K562 (cell line): ENCODE data around the gene MRI1. TPM values are rescaled to one million over a fixed set of nuclear protein-coding genes. Genes with fewer than 3 reads are reported as not detected.

Experiments
- ARID3A ChIP-seq: IDR thresholded peaks from 2 replicates; pipeline ENCODE4 v1.6.1; 2012; ENCODE audit warnings: low read depth, low read length, improper control_type of control experiment, borderline replicate concordance
- BMI1 ChIP-seq: fragments of 150-350 bp; IDR thresholded peaks from 2 replicates; pipeline ENCODE4 v1.6.1; 2014; ENCODE audit warnings: low read length
- KDM2B ChIP-seq: fragments of 250-450 bp; sonication (Bioruptor Pico); IDR thresholded peaks from 2 replicates; pipeline ENCODE4 v1.8.0; 2021; ENCODE audit warnings: mild to moderate bottlenecking, moderate library complexity
- MAFK ChIP-seq: IDR thresholded peaks from 2 replicates; pipeline ENCODE4 v1.6.1; 2011; ENCODE audit warnings: low read length, improper control_type of control experiment
- NFYB ChIP-seq: IDR thresholded peaks from 2 replicates; pipeline ENCODE4 v1.6.1; 2011; ENCODE audit warnings: mild to moderate bottlenecking, moderate library complexity; ENCODE audit not compliant: insufficient read length; ENCODE audit errors: extremely low read depth
- RCOR1 ChIP-seq, 2 experiments: IDR thresholded peaks; 2 replicates each; pipeline ENCODE4 v1.6.1; 2012; ENCODE audit warnings: low read depth in 2 of 2, low read length in 2 of 2, borderline replicate concordance in 1 of 2, improper control_type of control experiment in 1 of 2
- SPI1 ChIP-seq: IDR thresholded peaks from 2 replicates; pipeline ENCODE4 v1.6.1; 2011; ENCODE audit warnings: low read depth, low read length, control low read depth, borderline replicate concordance
- SRSF3 ChIP-seq: fragments of 200-400 bp; formaldehyde crosslinking; IDR thresholded peaks from 2 replicates; pipeline ENCODE4 v1.6.1; 2016; ENCODE audit warnings: mild to moderate bottlenecking, low read length, moderate library complexity; ENCODE audit not compliant: insufficient read depth
- STAT5B ChIP-seq: fragments of 250-450 bp; sonication (Bioruptor Pico); IDR thresholded peaks from 2 replicates; pipeline ENCODE4 v1.8.0; 2021; ENCODE audit warnings: mild to moderate bottlenecking, inconsistent platforms
- TCFL5 ChIP-seq: fragments of 250-450 bp; sonication (Bioruptor Pico); conservative IDR thresholded peaks from 2 replicates; pipeline ENCODE4 v1.6.1; 2021; ENCODE audit warnings: mild to moderate bottlenecking, moderate library complexity, matching md5 sums
- ZBTB17 ChIP-seq: fragments of 450-650 bp; formaldehyde crosslinking; IDR thresholded peaks from 2 replicates; pipeline ENCODE4 v1.4.0; 2020; ENCODE audit warnings: mild to moderate bottlenecking
- ZNF23 ChIP-seq: fragments of 250-450 bp; sonication (Bioruptor Pico); IDR thresholded peaks from 2 replicates; pipeline ENCODE4 v1.4.0; 2020; ENCODE audit warnings: mild to moderate bottlenecking
- ZNF239 ChIP-seq: fragments of 250-450 bp; sonication (Bioruptor Pico); IDR thresholded peaks from 2 replicates; pipeline ENCODE4 v1.4.0; 2020; ENCODE audit warnings: mild to moderate bottlenecking
- ZNF644 ChIP-seq: fragments of 200-800 bp; sonication (Bioruptor generic); IDR thresholded peaks from 2 replicates; pipeline ENCODE4 v1.6.1; 2016; ENCODE audit warnings: low read depth, missing genetic modification characterization, missing compliant biosample characterization
- ZNF77 ChIP-seq: fragments of 250-450 bp; sonication (Bioruptor Pico); IDR thresholded peaks from 2 replicates; pipeline ENCODE4 v1.5.0; 2020
- polyA plus RNA-seq, 8 experiments: library from polyadenylated mRNA; depleted of rRNA in 4 of 8; stranded (reverse) in 5 of 8; unstranded in 3 of 8; fragments of >200 nt; fragmentation: Nextera tagmentation in 2 of 8; fragmentation: Illumina TruSeq in 1 of 8; extraction: Ambion mirVana in 2 of 8; extraction: Trizol in 1 of 8; gene quantifications; 2 replicates each; pipeline versions ENCODE4 v1.2.1 to v1.2.3, GENCODE V29; 2011 to 2014; ENCODE audit warnings: inconsistent platforms in 1 of 8, missing spikeins in 1 of 8
- total RNA-seq, 7 experiments: library from RNA; depleted of rRNA in 6 of 7; stranded (reverse); fragments of >200 nt in 6 of 7; fragmentation: Illumina TruSeq in 2 of 7; extraction: Trizol in 2 of 7; gene quantifications; 2 replicates each; pipeline versions ENCODE4 v1.2.1 to v1.2.3, GENCODE V29; 2011 to 2021; ENCODE audit warnings: low replicate concordance in 1 of 7
- TF ChIP-seq, protein P1 (sequence below): fragments of 250-450 bp; sonication (Bioruptor Pico); IDR thresholded peaks from 2 replicates; pipeline ENCODE4 v1.5.0; 2021
- TF ChIP-seq, protein P2 (sequence below), 2 experiments: IDR thresholded peaks; 2 replicates each; pipeline ENCODE4 v1.6.1; 2011; ENCODE audit warnings: borderline replicate concordance in 1 of 2, control low read depth in 1 of 2, low read depth in 1 of 2, low read length in 1 of 2, mild to moderate bottlenecking in 1 of 2, mixed read lengths in 1 of 2, moderate library complexity in 1 of 2; ENCODE audit not compliant: insufficient read depth in 1 of 2, insufficient read length in 1 of 2, poor library complexity in 1 of 2, severe bottlenecking in 1 of 2; ENCODE audit errors: extremely low read depth in 1 of 2
- TF ChIP-seq, protein P3 (sequence below): fragments of 450-650 bp; IDR thresholded peaks from 2 replicates; pipeline ENCODE4 v1.6.1; 2017; ENCODE audit warnings: antibody characterized with exemption, mild to moderate bottlenecking
- TF ChIP-seq, protein P4 (sequence below): sonication (generic); formaldehyde crosslinking; IDR thresholded peaks from 2 replicates; pipeline ENCODE4 v1.9.0; 2022; ENCODE audit warnings: mild to moderate bottlenecking, missing genetic modification reagents

The MRI1 gene
- total and polyA plus RNA-seq, 9 of the 15 experiments (the other 6 are each of a cell fraction or from before 2014, with no cell fraction given): 5.5 to 57.4 (median 28.2) TPM

GRCh38 chr19:13731147-13731964 lies 33.0 kb upstream of the MRI1 start (continued):
- TF ChIP-seq, protein P1, sequence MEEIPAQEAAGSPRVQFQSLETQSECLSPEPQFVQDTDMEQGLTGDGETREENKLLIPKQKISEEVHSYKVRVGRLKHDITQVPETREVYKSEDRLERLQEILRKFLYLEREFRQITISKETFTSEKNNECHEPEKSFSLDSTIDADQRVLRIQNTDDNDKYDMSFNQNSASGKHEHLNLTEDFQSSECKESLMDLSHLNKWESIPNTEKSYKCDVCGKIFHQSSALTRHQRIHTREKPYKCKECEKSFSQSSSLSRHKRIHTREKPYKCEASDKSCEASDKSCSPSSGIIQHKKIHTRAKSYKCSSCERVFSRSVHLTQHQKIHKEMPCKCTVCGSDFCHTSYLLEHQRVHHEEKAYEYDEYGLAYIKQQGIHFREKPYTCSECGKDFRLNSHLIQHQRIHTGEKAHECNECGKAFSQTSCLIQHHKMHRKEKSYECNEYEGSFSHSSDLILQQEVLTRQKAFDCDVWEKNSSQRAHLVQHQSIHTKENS (CRISPR knock-in tag): no peak
- TF ChIP-seq RCOR1 (IDR thresholded peaks at IDR 0.05; ENCODE audit: borderline replicate concordance in 1 of 2, low read depth in 2 of 2, low read length in 2 of 2) (0 out of 4 replicates have a peak, but pooled peaks of 1 of the 2 experiments have one; percentile 9), ZNF77 (no peak), TCFL5 (CRISPR knock-in tag) (no peak), STAT5B (CRISPR knock-in tag) (no peak), MAFK (no peak), BMI1 (peak; percentile 96), ZNF23 (no peak), SRSF3 (no peak), NFYB (no peak), ZNF239 (CRISPR knock-in tag) (no peak), ARID3A (peak; percentile 48; the same call in 1 of the 2 replicates), SPI1 (no peak), KDM2B (CRISPR knock-in tag) (no peak), ZNF644 (tag) (no peak), ZBTB17 (0 out of 2 replicates have a peak, but pooled peaks have one; percentile 26)
- TF ChIP-seq, protein P2, sequence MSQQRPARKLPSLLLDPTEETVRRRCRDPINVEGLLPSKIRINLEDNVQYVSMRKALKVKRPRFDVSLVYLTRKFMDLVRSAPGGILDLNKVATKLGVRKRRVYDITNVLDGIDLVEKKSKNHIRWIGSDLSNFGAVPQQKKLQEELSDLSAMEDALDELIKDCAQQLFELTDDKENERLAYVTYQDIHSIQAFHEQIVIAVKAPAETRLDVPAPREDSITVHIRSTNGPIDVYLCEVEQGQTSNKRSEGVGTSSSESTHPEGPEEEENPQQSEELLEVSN (IDR thresholded peaks at IDR 0.05; ENCODE audit: borderline replicate concordance in 1 of 2, extremely low read depth in 1 of 2, insufficient read depth in 1 of 2, insufficient read length in 1 of 2, low read depth in 1 of 2, low read length in 1 of 2, poor library complexity in 1 of 2, severe bottlenecking in 1 of 2): peak in 1 of 2 experiments; percentile 52
- TF ChIP-seq, protein P3, sequence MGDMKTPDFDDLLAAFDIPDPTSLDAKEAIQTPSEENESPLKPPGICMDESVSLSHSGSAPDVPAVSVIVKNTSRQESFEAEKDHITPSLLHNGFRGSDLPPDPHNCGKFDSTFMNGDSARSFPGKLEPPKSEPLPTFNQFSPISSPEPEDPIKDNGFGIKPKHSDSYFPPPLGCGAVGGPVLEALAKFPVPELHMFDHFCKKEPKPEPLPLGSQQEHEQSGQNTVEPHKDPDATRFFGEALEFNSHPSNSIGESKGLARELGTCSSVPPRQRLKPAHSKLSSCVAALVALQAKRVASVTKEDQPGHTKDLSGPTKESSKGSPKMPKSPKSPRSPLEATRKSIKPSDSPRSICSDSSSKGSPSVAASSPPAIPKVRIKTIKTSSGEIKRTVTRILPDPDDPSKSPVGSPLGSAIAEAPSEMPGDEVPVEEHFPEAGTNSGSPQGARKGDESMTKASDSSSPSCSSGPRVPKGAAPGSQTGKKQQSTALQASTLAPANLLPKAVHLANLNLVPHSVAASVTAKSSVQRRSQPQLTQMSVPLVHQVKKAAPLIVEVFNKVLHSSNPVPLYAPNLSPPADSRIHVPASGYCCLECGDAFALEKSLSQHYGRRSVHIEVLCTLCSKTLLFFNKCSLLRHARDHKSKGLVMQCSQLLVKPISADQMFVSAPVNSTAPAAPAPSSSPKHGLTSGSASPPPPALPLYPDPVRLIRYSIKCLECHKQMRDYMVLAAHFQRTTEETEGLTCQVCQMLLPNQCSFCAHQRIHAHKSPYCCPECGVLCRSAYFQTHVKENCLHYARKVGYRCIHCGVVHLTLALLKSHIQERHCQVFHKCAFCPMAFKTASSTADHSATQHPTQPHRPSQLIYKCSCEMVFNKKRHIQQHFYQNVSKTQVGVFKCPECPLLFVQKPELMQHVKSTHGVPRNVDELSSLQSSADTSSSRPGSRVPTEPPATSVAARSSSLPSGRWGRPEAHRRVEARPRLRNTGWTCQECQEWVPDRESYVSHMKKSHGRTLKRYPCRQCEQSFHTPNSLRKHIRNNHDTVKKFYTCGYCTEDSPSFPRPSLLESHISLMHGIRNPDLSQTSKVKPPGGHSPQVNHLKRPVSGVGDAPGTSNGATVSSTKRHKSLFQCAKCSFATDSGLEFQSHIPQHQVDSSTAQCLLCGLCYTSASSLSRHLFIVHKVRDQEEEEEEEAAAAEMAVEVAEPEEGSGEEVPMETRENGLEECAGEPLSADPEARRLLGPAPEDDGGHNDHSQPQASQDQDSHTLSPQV: no peak; the same call in 1 of the 2 replicates
- TF ChIP-seq, protein P4, sequence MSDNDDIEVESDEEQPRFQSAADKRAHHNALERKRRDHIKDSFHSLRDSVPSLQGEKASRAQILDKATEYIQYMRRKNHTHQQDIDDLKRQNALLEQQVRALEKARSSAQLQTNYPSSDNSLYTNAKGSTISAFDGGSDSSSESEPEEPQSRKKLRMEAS (CRISPR knock-in tag): peak; percentile 65
